ENCODE data around the gene CDC14C.

Gene CDC14C

GRCh38 chr7:48931481-48931880 is 7.1 kb downstream of the CDC14C start:
- no peak for TF ChIP-seq TAF1 (IDR thresholded peaks at IDR 0.05; ENCODE audit: borderline replicate concordance, insufficient read depth, low read length)
- no peak for TF ChIP-seq FOXP2 (optimal IDR thresholded peaks at IDR 0.05; ENCODE audit: borderline replicate concordance, extremely low read depth, extremely low read length, insufficient read depth)
- no peak for TF ChIP-seq REST (IDR thresholded peaks at IDR 0.05; ENCODE audit: insufficient read depth in 1 of 2, low read depth in 2 of 2, low read length in 2 of 2)

- TF ChIP-seq REST (IDR thresholded peaks at IDR 0.05; ENCODE audit: insufficient read depth in 1 of 2, low read depth in 2 of 2, low read length in 2 of 2): no peak
- TF ChIP-seq POLR2AphosphoS5 (IDR thresholded peaks at IDR 0.05; ENCODE audit: low read depth, low read length): no peak
- no peak for TF ChIP-seq TAF1 (IDR thresholded peaks at IDR 0.05; ENCODE audit: borderline replicate concordance, insufficient read depth, low read length)
- TF ChIP-seq SIN3A (IDR thresholded peaks at IDR 0.05; ENCODE audit: borderline replicate concordance, insufficient read depth, low read length): no peak
Observed at GRCh38 chr7:48932126-48932910, 8.0 kb downstream of the CDC14C start.

- TF ChIP-seq POLR2AphosphoS5 (IDR thresholded peaks at IDR 0.05; ENCODE audit: low read depth, low read length): no peak
- no peak for TF ChIP-seq SIN3A (IDR thresholded peaks at IDR 0.05; ENCODE audit: borderline replicate concordance, insufficient read depth, low read length)
- no peak for TF ChIP-seq TAF1 (IDR thresholded peaks at IDR 0.05; ENCODE audit: borderline replicate concordance, insufficient read depth, low read length)
- no peak for TF ChIP-seq FOXP2 (optimal IDR thresholded peaks at IDR 0.05; ENCODE audit: borderline replicate concordance, extremely low read depth, extremely low read length, insufficient read depth)
- no peak for TF ChIP-seq REST (IDR thresholded peaks at IDR 0.05; ENCODE audit: insufficient read depth in 1 of 2, low read depth in 2 of 2, low read length in 2 of 2)
Observed at GRCh38 chr7:48933549-48934085, 9.3 kb downstream of the CDC14C start.

- TF ChIP-seq REST (IDR thresholded peaks at IDR 0.05; ENCODE audit: insufficient read depth in 1 of 2, low read depth in 2 of 2, low read length in 2 of 2) (no peak), SIN3A (IDR thresholded peaks at IDR 0.05; ENCODE audit: borderline replicate concordance, insufficient read depth, low read length) (no peak), POLR2AphosphoS5 (IDR thresholded peaks at IDR 0.05; ENCODE audit: low read depth, low read length) (no peak), FOXP2 (optimal IDR thresholded peaks at IDR 0.05; ENCODE audit: borderline replicate concordance, extremely low read depth, extremely low read length, insufficient read depth) (no peak), TAF1 (IDR thresholded peaks at IDR 0.05; ENCODE audit: borderline replicate concordance, insufficient read depth, low read length) (no peak)
Observed at GRCh38 chr7:48938539-48939295, 14.4 kb downstream of the CDC14C start.

All from PFSK-1 (cell line).